Neural progenitor cell (in vitro differentiated cells): ENCODE results near the gene MAPRE3. TPM values are rescaled to one million over a fixed set of nuclear protein-coding genes. Genes with fewer than 3 reads are reported as not detected.

Experiments
- DNase-seq: peaks from one replicate; pipeline ENCODE4 v3.0.0-alpha.2; 2016; ENCODE audit warnings: low spot score
- H2AFZ ChIP-seq: fragments of 200-600 bp; sonication (generic); replicated peaks from 2 replicates; pipeline ENCODE4 v1.6.1; 2016; ENCODE audit warnings: antibody characterized with exemption
- H3F3A ChIP-seq: fragments of 200-600 bp; sonication (generic); 2 replicates; pipeline ENCODE4 v1.6.1; 2016; ENCODE audit warnings: antibody characterized with exemption, low read depth
- H3K27ac ChIP-seq: fragments of 200-600 bp; sonication (generic); 2 replicates; pipeline ENCODE4 v1.5.1; 2016; ENCODE audit warnings: mild to moderate bottlenecking
- H3K27me3 ChIP-seq: fragments of 200-600 bp; sonication (generic); 2 replicates; pipeline ENCODE4 v1.6.1; 2016; ENCODE audit warnings: mild to moderate bottlenecking, moderate library complexity
- H3K36me3 ChIP-seq: fragments of 200-600 bp; sonication (generic); 2 replicates; pipeline ENCODE4 v1.5.1; 2016
- H3K4me1 ChIP-seq: fragments of 200-600 bp; sonication (generic); 2 replicates; pipeline ENCODE4 v1.6.1; 2016; ENCODE audit warnings: mixed run types
- H3K4me2 ChIP-seq: fragments of 200-600 bp; sonication (generic); 2 replicates; pipeline ENCODE4 v1.6.1; 2016
- H3K4me3 ChIP-seq: fragments of 200-600 bp; sonication (generic); 2 replicates; pipeline ENCODE4 v1.5.1; 2016
- H3K79me2 ChIP-seq: fragments of 200-600 bp; sonication (generic); 2 replicates; pipeline ENCODE4 v1.6.1; 2016; ENCODE audit warnings: low read depth
- H3K9ac ChIP-seq: fragments of 200-600 bp; sonication (generic); 2 replicates; pipeline ENCODE4 v1.6.1; 2016
- H3K9me3 ChIP-seq: fragments of 200-600 bp; sonication (generic); 2 replicates; pipeline ENCODE4 v1.5.1; 2016; ENCODE audit warnings: low read depth
- H4K20me1 ChIP-seq: fragments of 200-600 bp; sonication (generic); 2 replicates; pipeline ENCODE4 v1.6.1; 2016; ENCODE audit warnings: low read depth
- H3K27ac Mint-ChIP-seq: 3 replicates; pipeline ENCODE4 v1.8.0; 2021; ENCODE audit warnings: mixed read lengths
- H3K27me3 Mint-ChIP-seq: 2 replicates; pipeline ENCODE4 v1.8.0; 2022; ENCODE audit warnings: low read depth, mild to moderate bottlenecking, inconsistent platforms, moderate library complexity, mixed read lengths; ENCODE audit not compliant: insufficient read depth
- H3K36me3 Mint-ChIP-seq: 3 replicates; pipeline ENCODE4 v1.8.0; 2021; ENCODE audit warnings: mixed read lengths
- H3K4me1 Mint-ChIP-seq: 3 replicates; pipeline ENCODE4 v1.8.0; 2021; ENCODE audit warnings: mixed read lengths
- H3K4me3 Mint-ChIP-seq: 3 replicates; pipeline ENCODE4 v1.8.0; 2021; ENCODE audit warnings: mild to moderate bottlenecking, moderate library complexity, mixed read lengths
- H3K9me3 Mint-ChIP-seq: 3 replicates; pipeline ENCODE4 v1.8.0; 2020; ENCODE audit warnings: mixed read lengths
- EZH2 ChIP-seq: fragments of 200-600 bp; sonication (generic); IDR thresholded peaks from 2 replicates; pipeline ENCODE4 v1.6.1; 2017; ENCODE audit warnings: antibody characterized with exemption, mild to moderate bottlenecking, moderate library complexity
- EZH2phosphoT487 ChIP-seq: fragments of 200-600 bp; sonication (generic); IDR thresholded peaks from 2 replicates; pipeline ENCODE4 v1.6.1; 2017; ENCODE audit warnings: antibody characterized with exemption
- total RNA-seq: library from RNA; depleted of rRNA; stranded (reverse); fragments of >200 nt; gene quantifications from 2 replicates; pipeline ENCODE4 v1.2.3, GENCODE V29; 2015; ENCODE audit warnings: low replicate concordance
- TF ChIP-seq, protein P1 (sequence below): fragments of 200-600 bp; sonication (generic); IDR thresholded peaks from 2 replicates; pipeline ENCODE4 v1.5.1; 2017; ENCODE audit warnings: antibody characterized with exemption, mild to moderate bottlenecking

Gene MAPRE3
- total RNA-seq, 1 donor from 2014 or later, result 3.1 TPM

DNA sequence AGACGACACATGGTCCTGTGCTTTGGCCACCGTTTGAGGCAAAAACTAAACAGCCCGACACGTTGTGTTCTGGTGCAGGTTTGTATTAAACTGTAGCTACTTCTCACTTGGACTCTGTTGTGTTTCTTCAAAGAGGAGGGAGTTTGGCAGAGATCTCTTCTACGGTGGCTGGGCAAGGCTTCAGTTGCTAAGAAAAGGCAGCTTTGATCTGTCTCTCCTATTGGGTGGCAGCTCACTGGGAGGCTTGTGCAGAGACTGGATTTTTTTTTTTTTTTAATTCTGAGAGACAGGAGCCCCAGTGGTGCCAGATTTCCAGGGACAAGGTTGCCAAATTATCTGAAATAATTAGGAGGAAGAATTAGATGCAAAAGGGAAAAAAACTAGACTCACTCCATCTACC, 20.2 kb upstream of the MAPRE3 start:
- DNase-seq, result no peak
- peaks cover 32% of the 10 kb centered on the region for H3F3A ChIP-seq

DNA sequence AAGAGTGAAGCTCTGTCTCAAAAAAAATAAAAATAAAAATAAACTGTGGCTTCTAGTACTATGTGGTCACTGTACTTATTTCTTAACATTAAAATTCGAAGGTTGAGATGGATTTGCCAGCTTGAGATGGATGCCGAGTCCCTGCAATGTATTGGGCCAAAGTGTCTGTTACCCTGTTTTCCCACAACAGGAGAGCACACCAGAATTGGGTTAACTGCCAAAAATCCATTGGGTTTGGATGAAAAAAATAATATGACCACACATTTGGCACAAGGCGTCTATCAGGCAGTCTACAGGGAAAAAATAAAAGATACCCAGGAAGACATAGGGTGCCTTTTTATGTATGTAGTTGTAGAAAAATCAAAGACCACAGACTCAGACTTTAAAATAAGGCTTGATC, 19.2 kb upstream of the MAPRE3 start:
- TF ChIP-seq EZH2 (no peak), EZH2phosphoT487 (no peak)
- TF ChIP-seq, protein P1, sequence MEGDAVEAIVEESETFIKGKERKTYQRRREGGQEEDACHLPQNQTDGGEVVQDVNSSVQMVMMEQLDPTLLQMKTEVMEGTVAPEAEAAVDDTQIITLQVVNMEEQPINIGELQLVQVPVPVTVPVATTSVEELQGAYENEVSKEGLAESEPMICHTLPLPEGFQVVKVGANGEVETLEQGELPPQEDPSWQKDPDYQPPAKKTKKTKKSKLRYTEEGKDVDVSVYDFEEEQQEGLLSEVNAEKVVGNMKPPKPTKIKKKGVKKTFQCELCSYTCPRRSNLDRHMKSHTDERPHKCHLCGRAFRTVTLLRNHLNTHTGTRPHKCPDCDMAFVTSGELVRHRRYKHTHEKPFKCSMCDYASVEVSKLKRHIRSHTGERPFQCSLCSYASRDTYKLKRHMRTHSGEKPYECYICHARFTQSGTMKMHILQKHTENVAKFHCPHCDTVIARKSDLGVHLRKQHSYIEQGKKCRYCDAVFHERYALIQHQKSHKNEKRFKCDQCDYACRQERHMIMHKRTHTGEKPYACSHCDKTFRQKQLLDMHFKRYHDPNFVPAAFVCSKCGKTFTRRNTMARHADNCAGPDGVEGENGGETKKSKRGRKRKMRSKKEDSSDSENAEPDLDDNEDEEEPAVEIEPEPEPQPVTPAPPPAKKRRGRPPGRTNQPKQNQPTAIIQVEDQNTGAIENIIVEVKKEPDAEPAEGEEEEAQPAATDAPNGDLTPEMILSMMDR, result no peak
- H3K9me3 Mint-ChIP-seq, result no peaks in the 10 kb centered on the region

More for the DNA sequence above, 20.2 kb upstream of the MAPRE3 start:
- Histone ChIP-seq H4K20me1 (peaks cover 20% of the 10 kb centered on the region), H3K27ac (no peak overlapping the region), H3K9me3 (no peaks in the 10 kb centered on the region), H2AFZ (no peak overlapping the region), H3K4me2 (no peak overlapping the region), H3K27me3 (peaks cover 8% of the 10 kb centered on the region), H3K79me2 (no peaks in the 10 kb centered on the region), H3K4me3 (no peak overlapping the region), H3K4me1 (peaks cover 8% of the 10 kb centered on the region), H3K9ac (no peak overlapping the region), H3K36me3 (no peaks in the 10 kb centered on the region)
- H3K4me1 Mint-ChIP-seq, result no peaks in the 10 kb centered on the region
- H3K9me3 Mint-ChIP-seq, result no peaks in the 10 kb centered on the region
- H3K27ac Mint-ChIP-seq, result no peak overlapping the region
- no peak overlapping the region for H3K4me3 Mint-ChIP-seq
- TF ChIP-seq EZH2phosphoT487 (no peak), EZH2 (no peak)
- TF ChIP-seq, protein P1, result no peak
- H3K36me3 Mint-ChIP-seq, result peaks cover 22% of the 10 kb centered on the region
- peaks cover 2% of the 10 kb centered on the region for H3K27me3 Mint-ChIP-seq

DNA sequence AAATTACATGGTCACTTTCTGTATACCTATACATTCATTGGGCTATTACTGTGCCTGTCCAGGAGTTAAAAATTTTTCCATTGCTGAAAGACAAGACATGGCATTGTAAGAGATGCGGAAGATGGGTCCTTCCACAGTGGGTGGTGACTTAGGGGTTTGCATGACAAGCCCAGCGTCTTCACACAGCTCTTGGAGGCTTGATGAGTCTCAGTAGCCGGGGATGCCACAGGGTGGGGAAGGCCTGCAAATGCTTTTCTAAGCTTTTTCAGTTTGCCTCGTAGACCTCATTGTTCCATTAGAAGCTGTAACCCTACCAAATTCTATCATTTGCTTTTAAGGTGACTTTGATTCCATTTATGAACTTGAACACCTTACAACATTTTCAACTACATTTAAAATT, 18.1 kb upstream of the MAPRE3 start:
- DNase-seq, result no peak
- Histone ChIP-seq H3K36me3 (no peaks in the 10 kb centered on the region), H2AFZ (no peak overlapping the region), H3K4me1 (no peaks in the 10 kb centered on the region), H3K4me2 (no peak overlapping the region), H3K27ac (no peak overlapping the region), H4K20me1 (peaks cover 9% of the 10 kb centered on the region), H3F3A (peaks cover 32% of the 10 kb centered on the region), H3K9me3 (no peaks in the 10 kb centered on the region), H3K27me3 (peaks cover 12% of the 10 kb centered on the region), H3K79me2 (no peaks in the 10 kb centered on the region), H3K4me3 (no peak overlapping the region), H3K9ac (no peak overlapping the region)
- H3K27ac Mint-ChIP-seq, result no peak overlapping the region
- H3K9me3 Mint-ChIP-seq, result no peaks in the 10 kb centered on the region
- H3K27me3 Mint-ChIP-seq, result peaks cover 2% of the 10 kb centered on the region
- peaks cover 17% of the 10 kb centered on the region for H3K36me3 Mint-ChIP-seq
- TF ChIP-seq, protein P1, result no peak
- TF ChIP-seq EZH2 (no peak), EZH2phosphoT487 (no peak)
- peaks cover 3% of the 10 kb centered on the region for H3K4me1 Mint-ChIP-seq
- H3K4me3 Mint-ChIP-seq, result no peak overlapping the region

More for the DNA sequence above, 19.2 kb upstream of the MAPRE3 start:
- H3F3A ChIP-seq, result peaks cover 32% of the 10 kb centered on the region
- peaks cover 13% of the 10 kb centered on the region for H4K20me1 ChIP-seq
- H3K79me2 ChIP-seq, result no peaks in the 10 kb centered on the region
- peaks cover 12% of the 10 kb centered on the region for H3K27me3 ChIP-seq
- Mint-ChIP-seq H3K36me3 (peaks cover 20% of the 10 kb centered on the region), H3K4me1 (no peaks in the 10 kb centered on the region), H3K4me3 (no peak overlapping the region), H3K27me3 (peaks cover 2% of the 10 kb centered on the region), H3K27ac (no peak overlapping the region)
- no peaks in the 10 kb centered on the region for H3K36me3 ChIP-seq
- no peak overlapping the region for H3K4me3 ChIP-seq
- no peak overlapping the region for H3K9ac ChIP-seq
- H2AFZ ChIP-seq, result no peak overlapping the region
- peaks cover under 1% of the 10 kb centered on the region for H3K4me1 ChIP-seq
- H3K9me3 ChIP-seq, result no peaks in the 10 kb centered on the region
- DNase-seq, result no peak
- no peak overlapping the region for H3K4me2 ChIP-seq
- no peak overlapping the region for H3K27ac ChIP-seq
